Osteocyte (in vitro differentiated cells): ENCODE measurements around the gene AMELX. TPM values are rescaled to one million over a fixed set of nuclear protein-coding genes. Genes with fewer than 3 reads are reported as not detected.

ENCODE experiments used
- DNase-seq: peaks from one replicate; pipeline ENCODE4 v3.0.0; 2021; ENCODE audit warnings: mixed read lengths; ENCODE audit not compliant: unreplicated experiment; ENCODE audit errors: extremely low spot score
- H3K27ac Mint-ChIP-seq: one replicate; pipeline ENCODE4 v1.8.0; 2021; ENCODE audit warnings: mild to moderate bottlenecking, mixed read lengths; ENCODE audit not compliant: unreplicated experiment
- H3K27me3 Mint-ChIP-seq: one replicate; pipeline ENCODE4 v1.8.0; 2021; ENCODE audit warnings: mixed read lengths; ENCODE audit not compliant: unreplicated experiment
- H3K36me3 Mint-ChIP-seq: one replicate; pipeline ENCODE4 v1.8.0; 2021; ENCODE audit warnings: mixed read lengths; ENCODE audit not compliant: unreplicated experiment
- H3K4me1 Mint-ChIP-seq: one replicate; pipeline ENCODE4 v1.8.0; 2021; ENCODE audit warnings: mixed read lengths; ENCODE audit not compliant: unreplicated experiment
- H3K4me3 Mint-ChIP-seq: one replicate; pipeline ENCODE4 v1.8.0; 2021; ENCODE audit warnings: mild to moderate bottlenecking, moderate library complexity, mixed read lengths; ENCODE audit not compliant: unreplicated experiment
- H3K9me3 Mint-ChIP-seq: one replicate; pipeline ENCODE4 v1.8.0; 2021; ENCODE audit warnings: mixed read lengths; ENCODE audit not compliant: unreplicated experiment
- total RNA-seq: library from RNA; stranded (reverse); gene quantifications from 2 replicates; pipeline ENCODE4 v1.2.1, GENCODE V29; 2021
- TF ChIP-seq, protein P1 (sequence below): fragments of 200-600 bp; sonication (generic); IDR thresholded peaks from 2 replicates; pipeline ENCODE4 v1.5.0; 2021; ENCODE audit warnings: antibody characterized with exemption, mild to moderate bottlenecking, moderate library complexity

The AMELX gene
- total RNA-seq, 1 donor from 2014 or later, result not detected

- TF ChIP-seq, protein P1, sequence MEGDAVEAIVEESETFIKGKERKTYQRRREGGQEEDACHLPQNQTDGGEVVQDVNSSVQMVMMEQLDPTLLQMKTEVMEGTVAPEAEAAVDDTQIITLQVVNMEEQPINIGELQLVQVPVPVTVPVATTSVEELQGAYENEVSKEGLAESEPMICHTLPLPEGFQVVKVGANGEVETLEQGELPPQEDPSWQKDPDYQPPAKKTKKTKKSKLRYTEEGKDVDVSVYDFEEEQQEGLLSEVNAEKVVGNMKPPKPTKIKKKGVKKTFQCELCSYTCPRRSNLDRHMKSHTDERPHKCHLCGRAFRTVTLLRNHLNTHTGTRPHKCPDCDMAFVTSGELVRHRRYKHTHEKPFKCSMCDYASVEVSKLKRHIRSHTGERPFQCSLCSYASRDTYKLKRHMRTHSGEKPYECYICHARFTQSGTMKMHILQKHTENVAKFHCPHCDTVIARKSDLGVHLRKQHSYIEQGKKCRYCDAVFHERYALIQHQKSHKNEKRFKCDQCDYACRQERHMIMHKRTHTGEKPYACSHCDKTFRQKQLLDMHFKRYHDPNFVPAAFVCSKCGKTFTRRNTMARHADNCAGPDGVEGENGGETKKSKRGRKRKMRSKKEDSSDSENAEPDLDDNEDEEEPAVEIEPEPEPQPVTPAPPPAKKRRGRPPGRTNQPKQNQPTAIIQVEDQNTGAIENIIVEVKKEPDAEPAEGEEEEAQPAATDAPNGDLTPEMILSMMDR, result no peak
- no peaks in the 10 kb centered on the region for H3K27me3 Mint-ChIP-seq
- no peaks in the 10 kb centered on the region for H3K36me3 Mint-ChIP-seq
- peaks cover 5% of the 10 kb centered on the region for H3K4me1 Mint-ChIP-seq
- peaks cover 7% of the 10 kb centered on the region for H3K9me3 Mint-ChIP-seq
- no peak overlapping the region for H3K27ac Mint-ChIP-seq
- no peak overlapping the region for H3K4me3 Mint-ChIP-seq
- DNase-seq, result no peak
These were observed 18.5 kb downstream of the AMELX start for GRCh38 chrX:11311706-11312105.

GRCh38 chrX:11319806-11320520 lies 26.8 kb downstream of the AMELX start:
- no peak for DNase-seq
- no peak overlapping the region for H3K4me3 Mint-ChIP-seq
- TF ChIP-seq, protein P1, result no peak

GRCh38 chrX:11321986-11322385 lies 28.8 kb downstream of the AMELX start:
- no peak overlapping the region for H3K27ac Mint-ChIP-seq
- peaks cover 6% of the 10 kb centered on the region for H3K9me3 Mint-ChIP-seq
- no peaks in the 10 kb centered on the region for H3K36me3 Mint-ChIP-seq
- no peak overlapping the region for H3K4me3 Mint-ChIP-seq
- no peak for DNase-seq
- no peaks in the 10 kb centered on the region for H3K4me1 Mint-ChIP-seq
- no peaks in the 10 kb centered on the region for H3K27me3 Mint-ChIP-seq
- TF ChIP-seq, protein P1, result no peak

More at GRCh38 chrX:11319806-11320520, 26.8 kb downstream of the AMELX start:
- H3K4me1 Mint-ChIP-seq, result no peaks in the 10 kb centered on the region
- H3K36me3 Mint-ChIP-seq, result no peaks in the 10 kb centered on the region
- H3K9me3 Mint-ChIP-seq, result peaks cover 13% of the 10 kb centered on the region
- no peak overlapping the region for H3K27ac Mint-ChIP-seq
- no peaks in the 10 kb centered on the region for H3K27me3 Mint-ChIP-seq

- no peak overlapping the region for H3K27ac Mint-ChIP-seq
- TF ChIP-seq, protein P1, result no peak
- DNase-seq, result no peak
- H3K36me3 Mint-ChIP-seq, result no peaks in the 10 kb centered on the region
- H3K9me3 Mint-ChIP-seq, result peaks cover 2% of the 10 kb centered on the region
- no peaks in the 10 kb centered on the region for H3K4me1 Mint-ChIP-seq
- no peak overlapping the region for H3K4me3 Mint-ChIP-seq
- no peaks in the 10 kb centered on the region for H3K27me3 Mint-ChIP-seq
These were observed 34.9 kb downstream of the AMELX start for GRCh38 chrX:11328134-11328533.

GRCh38 chrX:11329021-11329420 lies 35.8 kb downstream of the AMELX start:
- Mint-ChIP-seq H3K4me3 (no peak overlapping the region), H3K27me3 (no peaks in the 10 kb centered on the region), H3K9me3 (no peaks in the 10 kb centered on the region), H3K4me1 (no peaks in the 10 kb centered on the region), H3K36me3 (no peaks in the 10 kb centered on the region), H3K27ac (no peak overlapping the region)
- TF ChIP-seq, protein P1, result no peak
- DNase-seq, result no peak
